ENCODE data around the gene CHID1.

CHID1 gene

DNA sequence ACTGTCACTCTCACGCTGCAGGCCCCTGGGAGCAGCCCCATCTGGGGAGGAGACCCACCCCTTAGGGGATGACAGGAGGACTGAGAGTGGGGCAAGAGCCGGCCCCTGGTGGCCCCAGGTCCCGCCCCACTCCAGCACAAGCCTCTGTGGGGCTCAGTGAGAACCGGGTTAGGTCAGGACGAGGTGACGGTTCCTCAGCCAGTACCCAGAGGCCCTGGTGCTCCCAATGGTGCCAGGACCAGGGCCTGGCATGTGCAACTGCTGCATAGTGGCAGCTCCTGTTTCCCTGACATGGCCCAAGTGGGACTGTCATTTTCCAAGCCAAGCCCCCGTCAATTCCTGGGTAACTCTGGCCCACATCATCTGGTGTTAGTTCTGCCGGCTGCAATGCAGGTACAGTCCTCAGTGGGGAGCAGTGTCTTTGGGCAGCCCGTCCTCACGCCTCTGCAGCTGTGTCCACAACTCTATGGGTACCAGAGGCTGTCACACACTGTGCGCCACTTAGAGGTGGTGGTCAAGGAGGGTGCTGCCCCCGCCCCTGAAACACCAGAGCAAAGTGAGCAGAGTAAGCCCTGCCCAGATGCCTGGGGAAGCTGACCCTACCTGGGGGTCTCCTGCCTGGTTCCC lies 15.9 kb downstream of the CHID1 start:
- H3K4me3 ChIP-seq (ENCODE audit: low read depth, low read length): no peak overlapping the region
- TF ChIP-seq, protein P1, sequence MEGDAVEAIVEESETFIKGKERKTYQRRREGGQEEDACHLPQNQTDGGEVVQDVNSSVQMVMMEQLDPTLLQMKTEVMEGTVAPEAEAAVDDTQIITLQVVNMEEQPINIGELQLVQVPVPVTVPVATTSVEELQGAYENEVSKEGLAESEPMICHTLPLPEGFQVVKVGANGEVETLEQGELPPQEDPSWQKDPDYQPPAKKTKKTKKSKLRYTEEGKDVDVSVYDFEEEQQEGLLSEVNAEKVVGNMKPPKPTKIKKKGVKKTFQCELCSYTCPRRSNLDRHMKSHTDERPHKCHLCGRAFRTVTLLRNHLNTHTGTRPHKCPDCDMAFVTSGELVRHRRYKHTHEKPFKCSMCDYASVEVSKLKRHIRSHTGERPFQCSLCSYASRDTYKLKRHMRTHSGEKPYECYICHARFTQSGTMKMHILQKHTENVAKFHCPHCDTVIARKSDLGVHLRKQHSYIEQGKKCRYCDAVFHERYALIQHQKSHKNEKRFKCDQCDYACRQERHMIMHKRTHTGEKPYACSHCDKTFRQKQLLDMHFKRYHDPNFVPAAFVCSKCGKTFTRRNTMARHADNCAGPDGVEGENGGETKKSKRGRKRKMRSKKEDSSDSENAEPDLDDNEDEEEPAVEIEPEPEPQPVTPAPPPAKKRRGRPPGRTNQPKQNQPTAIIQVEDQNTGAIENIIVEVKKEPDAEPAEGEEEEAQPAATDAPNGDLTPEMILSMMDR (IDR thresholded peaks at IDR 0.05; ENCODE audit: borderline replicate concordance, insufficient read depth, low read depth, low read length): no peak

- TF ChIP-seq, protein P1 (IDR thresholded peaks at IDR 0.05; ENCODE audit: borderline replicate concordance, insufficient read depth, low read depth, low read length): no peak
- no peak overlapping the region for H3K4me3 ChIP-seq (ENCODE audit: low read depth, low read length)
These were observed 17.5 kb downstream of the CHID1 start for GRCh38 chr11:893008-893654.

DNA sequence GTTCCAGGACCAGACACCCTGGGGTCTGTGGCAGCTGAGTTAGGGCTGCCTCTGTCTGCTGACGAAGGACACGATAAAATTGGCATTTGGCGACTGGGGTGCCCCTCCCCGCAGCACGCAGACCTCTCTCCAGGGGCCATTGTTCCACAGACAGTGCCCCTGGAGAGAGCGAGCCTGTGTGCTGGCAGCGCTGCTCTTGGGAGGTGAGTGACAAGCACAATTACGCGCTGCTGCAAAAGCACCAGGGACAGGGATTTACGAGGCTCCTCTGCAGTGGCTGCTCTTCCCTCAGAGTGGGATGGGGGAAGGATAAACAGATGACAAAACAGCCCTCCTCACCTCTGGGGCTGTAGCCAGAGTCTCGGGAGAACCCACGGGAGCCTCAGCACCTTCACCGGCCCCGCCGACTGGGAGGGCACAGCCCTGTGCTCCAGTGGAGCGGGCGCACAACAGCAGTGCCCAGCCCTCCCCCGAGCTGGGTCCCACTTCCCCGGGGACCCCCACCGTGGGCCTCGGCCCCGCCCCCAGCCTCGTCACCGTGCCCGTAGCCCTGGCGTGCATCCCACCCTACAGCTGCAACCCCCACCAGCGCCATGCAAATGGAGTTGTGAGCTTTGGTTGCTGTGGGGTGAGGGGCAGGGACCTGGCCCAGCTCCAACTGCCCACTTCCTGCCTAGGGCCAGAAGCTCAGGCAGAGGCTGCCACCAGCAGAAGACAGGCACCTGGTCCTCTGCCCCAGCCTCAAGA lies 19.6 kb downstream of the CHID1 start:
- TF ChIP-seq, protein P1 (IDR thresholded peaks at IDR 0.05; ENCODE audit: borderline replicate concordance, insufficient read depth, low read depth, low read length): no peak
- no peak overlapping the region for H3K4me3 ChIP-seq (ENCODE audit: low read depth, low read length)

DNA sequence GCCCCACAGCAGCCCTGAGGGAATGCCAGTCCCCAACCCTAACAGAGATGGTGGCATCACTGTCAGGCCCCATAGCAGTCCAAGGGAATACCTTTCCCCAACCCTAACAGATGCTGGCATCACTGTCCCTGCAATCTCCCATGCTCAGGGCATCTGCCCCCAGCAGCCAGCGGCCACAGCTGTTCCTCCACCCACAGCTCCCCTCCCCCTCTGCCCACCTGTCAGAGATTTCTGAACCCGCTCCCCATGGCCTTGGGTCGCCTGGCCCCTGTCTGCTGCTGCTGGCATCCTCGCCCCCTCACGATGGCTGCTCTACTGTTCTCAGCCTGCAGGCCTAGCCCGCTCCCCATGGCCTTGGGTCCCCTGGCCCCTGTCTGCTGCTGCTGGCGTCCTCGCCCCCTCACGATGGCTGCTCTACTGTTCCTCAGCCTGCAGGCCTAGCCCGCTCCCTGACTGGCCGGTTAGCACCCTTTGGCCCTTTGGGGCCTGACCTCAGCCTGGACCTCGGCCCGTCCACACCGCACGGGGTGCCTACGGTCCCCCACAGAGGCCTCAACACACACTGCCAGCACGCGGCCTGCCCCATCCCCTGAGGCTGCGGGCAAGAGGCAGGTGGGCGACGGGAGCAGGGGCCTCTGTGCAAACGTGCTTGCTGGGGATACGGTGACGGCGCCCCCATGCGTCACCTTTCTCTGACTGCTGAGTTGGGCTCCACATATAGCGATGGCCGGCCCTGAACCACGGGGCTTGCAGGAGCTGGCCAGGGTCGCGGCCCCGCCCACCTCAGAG lies 20.7 kb downstream of the CHID1 start:
- TF ChIP-seq, protein P1 (IDR thresholded peaks at IDR 0.05; ENCODE audit: borderline replicate concordance, insufficient read depth, low read depth, low read length): no peak
- no peak overlapping the region for H3K4me3 ChIP-seq (ENCODE audit: low read depth, low read length)

DNA sequence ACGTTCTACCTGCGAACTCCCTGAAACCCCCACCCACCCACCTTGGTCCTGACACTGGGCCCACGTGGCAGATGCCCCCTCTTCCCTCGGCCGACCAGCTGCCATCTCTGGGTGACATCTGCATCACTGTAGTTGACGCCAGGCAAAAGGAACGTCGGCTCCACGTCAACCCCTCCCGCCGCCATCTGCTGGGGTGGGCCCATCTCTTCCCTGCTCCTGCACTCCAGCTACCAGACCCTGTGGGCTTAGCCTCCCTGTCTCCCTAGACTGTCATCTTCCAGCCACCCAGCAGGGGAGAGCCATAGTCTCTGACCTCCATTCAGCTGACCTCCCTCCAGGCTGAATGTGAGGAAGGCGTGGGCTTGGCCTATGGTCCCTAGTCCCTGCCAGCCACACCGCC lies 21.4 kb downstream of the CHID1 start:
- TF ChIP-seq, protein P1 (IDR thresholded peaks at IDR 0.05; ENCODE audit: borderline replicate concordance, insufficient read depth, low read depth, low read length): no peak
- H3K4me3 ChIP-seq (ENCODE audit: low read depth, low read length): no peak overlapping the region

DNA sequence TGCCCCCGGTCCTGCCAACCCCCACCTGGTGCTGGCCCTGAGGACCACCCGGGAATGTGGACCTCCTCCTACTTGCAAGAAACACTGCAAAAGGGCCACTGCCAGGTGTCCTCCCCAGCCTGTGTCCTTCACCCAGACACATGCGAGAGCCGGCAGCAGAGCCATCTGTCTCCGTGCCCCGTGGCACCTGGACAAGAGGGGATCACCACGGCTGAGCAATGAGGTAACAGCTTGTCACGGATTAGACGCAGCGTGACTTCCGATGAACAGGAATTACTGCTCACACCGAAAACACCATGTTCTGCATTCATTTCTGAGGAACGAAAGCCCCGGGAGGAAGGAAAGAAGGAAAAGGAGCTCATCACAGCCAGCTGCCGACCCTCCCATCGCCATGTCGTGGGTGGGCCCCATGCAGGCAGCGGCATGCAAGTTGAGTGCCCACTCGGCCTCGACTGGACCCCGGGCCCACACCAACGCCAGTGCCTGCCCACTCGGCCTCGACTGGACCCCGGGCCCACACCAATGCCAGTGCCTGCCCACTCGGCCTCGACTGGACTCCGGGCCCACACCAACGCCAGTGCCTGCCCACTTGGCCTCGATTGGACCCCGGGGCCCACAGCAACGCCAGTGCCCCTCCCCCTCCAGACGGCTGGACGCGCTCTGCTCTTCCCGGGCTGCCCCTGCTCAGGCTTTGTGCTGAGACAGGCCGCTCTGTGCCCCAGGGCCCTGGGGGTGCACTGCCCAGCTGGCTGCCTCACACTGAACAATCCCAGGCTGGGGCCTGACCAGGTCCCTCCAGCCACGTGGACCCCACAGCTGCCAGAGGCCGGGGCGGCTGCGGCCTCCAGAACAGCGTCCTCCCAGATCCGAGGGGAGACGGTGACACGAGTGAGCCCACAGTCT lies 22.0 kb downstream of the CHID1 start:
- TF ChIP-seq, protein P1 (IDR thresholded peaks at IDR 0.05; ENCODE audit: borderline replicate concordance, insufficient read depth, low read depth, low read length): no peak
- H3K4me3 ChIP-seq (ENCODE audit: low read depth, low read length): no peak overlapping the region
